ENCODE data around the gene TTC7B. TPM values are rescaled to one million over a fixed set of nuclear protein-coding genes. Genes with fewer than 3 reads are reported as not detected.

The TTC7B gene
- polyA plus RNA-seq, 1 donor (not counting 4 experiments of a cell fraction or from before 2014, with no cell fraction given) = 21.4 TPM

DNA sequence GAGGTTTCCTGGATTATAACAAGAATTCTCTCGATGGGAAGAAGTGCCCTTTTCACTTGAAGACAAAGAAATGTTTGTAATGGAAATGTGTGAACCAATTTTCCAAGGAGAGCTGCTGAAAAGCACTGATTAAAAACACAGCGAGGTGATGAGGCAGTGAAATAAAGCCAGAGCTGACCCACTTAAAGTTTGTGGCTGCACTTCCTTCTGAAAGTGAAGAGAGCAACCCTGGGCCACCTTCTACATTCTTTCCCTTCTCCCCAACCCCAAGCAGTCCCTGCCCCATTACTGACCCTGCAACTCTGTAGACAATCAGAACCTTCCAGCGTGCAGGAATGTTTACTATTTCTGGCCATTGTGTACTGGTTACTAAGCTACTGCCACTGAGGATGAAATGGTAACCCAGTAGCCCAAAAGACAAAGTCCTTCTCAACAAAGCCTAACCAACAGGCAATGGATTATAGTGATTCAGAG is 173.9 kb downstream of the TTC7B start:
- Histone ChIP-seq H3K4me3 (ENCODE audit: control insufficient read depth in 2 of 3, extremely low read depth in 1 of 3, insufficient read depth in 2 of 3, low read depth in 1 of 3, low read length in 3 of 3) (no peak overlapping the region), H3K9me1 (ENCODE audit: control insufficient read depth, extremely low read depth, insufficient read depth, low read length) (no peaks in the 10 kb centered on the region), H3K27me3 (ENCODE audit: control insufficient read depth, extremely low read depth, insufficient read depth, low read length) (no peaks in the 10 kb centered on the region), H4K20me1 (ENCODE audit: control insufficient read depth, extremely low read depth, insufficient read depth, low read length) (no peaks in the 10 kb centered on the region), H3K27ac (ENCODE audit: control insufficient read depth, insufficient read depth, low read length) (no peak overlapping the region), H3K9ac (ENCODE audit: control insufficient read depth, extremely low read depth, insufficient read depth, low read length) (no peak overlapping the region), H3K79me2 (ENCODE audit: control insufficient read depth, insufficient read depth, low read length) (no peaks in the 10 kb centered on the region), H2AFZ (ENCODE audit: control insufficient read depth, low read length) (no peak overlapping the region), H3K4me2 (ENCODE audit: control insufficient read depth, extremely low read depth, insufficient read depth, low read depth, low read length) (no peak overlapping the region), H3K4me1 (ENCODE audit: control insufficient read depth, extremely low read depth, insufficient read depth, low read length) (peaks cover 9% of the 10 kb centered on the region), H3K36me3 (ENCODE audit: control insufficient read depth in 2 of 2, extremely low read depth in 1 of 2, insufficient read depth in 2 of 2, low read length in 2 of 2) (peaks cover 0 to 4% of the 10 kb centered on the region in 2 experiments), H3K9me3 (ENCODE audit: control insufficient read depth, low read depth, low read length) (no peaks in the 10 kb centered on the region)
- DNase-seq (ENCODE audit: low read depth, low spot score) = no peak
- FAIRE-seq = no peak
- dilution Hi-C loops (cut with MboI; ENCODE audit: extremely low pct_ligation_motif_present, low sequenced_read_pairs) = no loop called here
- no peak for TF ChIP-seq EZH2 (IDR thresholded peaks at IDR 0.05; ENCODE audit: low read length)
- TF ChIP-seq, protein P1, sequence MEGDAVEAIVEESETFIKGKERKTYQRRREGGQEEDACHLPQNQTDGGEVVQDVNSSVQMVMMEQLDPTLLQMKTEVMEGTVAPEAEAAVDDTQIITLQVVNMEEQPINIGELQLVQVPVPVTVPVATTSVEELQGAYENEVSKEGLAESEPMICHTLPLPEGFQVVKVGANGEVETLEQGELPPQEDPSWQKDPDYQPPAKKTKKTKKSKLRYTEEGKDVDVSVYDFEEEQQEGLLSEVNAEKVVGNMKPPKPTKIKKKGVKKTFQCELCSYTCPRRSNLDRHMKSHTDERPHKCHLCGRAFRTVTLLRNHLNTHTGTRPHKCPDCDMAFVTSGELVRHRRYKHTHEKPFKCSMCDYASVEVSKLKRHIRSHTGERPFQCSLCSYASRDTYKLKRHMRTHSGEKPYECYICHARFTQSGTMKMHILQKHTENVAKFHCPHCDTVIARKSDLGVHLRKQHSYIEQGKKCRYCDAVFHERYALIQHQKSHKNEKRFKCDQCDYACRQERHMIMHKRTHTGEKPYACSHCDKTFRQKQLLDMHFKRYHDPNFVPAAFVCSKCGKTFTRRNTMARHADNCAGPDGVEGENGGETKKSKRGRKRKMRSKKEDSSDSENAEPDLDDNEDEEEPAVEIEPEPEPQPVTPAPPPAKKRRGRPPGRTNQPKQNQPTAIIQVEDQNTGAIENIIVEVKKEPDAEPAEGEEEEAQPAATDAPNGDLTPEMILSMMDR (optimal IDR thresholded peaks at IDR 0.05 in 1 of 3, IDR thresholded peaks at IDR 0.05 in 1 of 3, conservative IDR thresholded peaks at IDR 0.05 in 1 of 3; ENCODE audit: extremely low read depth in 1 of 3, insufficient read depth in 2 of 3, low read length in 3 of 3) = no peak

DNA sequence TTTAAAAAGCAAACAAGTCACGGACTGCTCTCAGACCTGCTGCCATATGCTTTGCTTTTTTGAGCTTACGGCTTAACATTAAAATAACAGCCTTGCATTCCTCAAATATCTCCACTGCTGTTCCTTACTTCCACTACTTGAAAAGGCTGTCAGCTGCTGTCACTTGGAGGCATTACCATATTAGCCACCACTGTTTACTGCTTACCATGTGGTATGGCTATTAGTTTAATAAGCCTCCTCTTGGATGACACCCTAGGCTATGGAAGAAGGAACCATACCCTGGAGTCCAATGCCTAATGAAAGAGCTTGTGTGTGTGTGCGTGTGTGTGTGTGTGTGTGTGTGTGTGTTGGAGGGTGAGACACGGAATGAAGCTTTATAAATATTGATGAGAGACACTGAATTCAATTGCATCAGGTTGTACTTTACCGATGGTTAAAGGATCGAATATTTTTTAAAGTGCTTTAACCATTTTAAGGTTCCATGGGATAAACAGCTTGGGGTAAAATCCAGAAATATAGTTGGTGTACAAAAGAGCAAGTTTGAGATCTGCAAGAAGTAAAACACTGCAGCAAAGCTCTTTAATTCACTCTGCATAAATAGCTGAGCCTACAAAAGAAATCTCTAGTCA is 174.5 kb downstream of the TTC7B start:
- no peak overlapping the region for H2AFZ ChIP-seq (ENCODE audit: control insufficient read depth, low read length)
- no peaks in the 10 kb centered on the region for H3K9me3 ChIP-seq (ENCODE audit: control insufficient read depth, low read depth, low read length)
- no peak overlapping the region for H3K4me2 ChIP-seq (ENCODE audit: control insufficient read depth, extremely low read depth, insufficient read depth, low read depth, low read length)
- peaks cover 0 to 4% of the 10 kb centered on the region in 2 experiments for H3K36me3 ChIP-seq (ENCODE audit: control insufficient read depth in 2 of 2, extremely low read depth in 1 of 2, insufficient read depth in 2 of 2, low read length in 2 of 2)
- H3K27me3 ChIP-seq (ENCODE audit: control insufficient read depth, extremely low read depth, insufficient read depth, low read length) = no peaks in the 10 kb centered on the region
- no peak for FAIRE-seq
- no peak for TF ChIP-seq EZH2 (IDR thresholded peaks at IDR 0.05; ENCODE audit: low read length)
- TF ChIP-seq, protein P1 (optimal IDR thresholded peaks at IDR 0.05 in 1 of 3, IDR thresholded peaks at IDR 0.05 in 1 of 3, conservative IDR thresholded peaks at IDR 0.05 in 1 of 3; ENCODE audit: extremely low read depth in 1 of 3, insufficient read depth in 2 of 3, low read length in 3 of 3) = no peak
- no peak for DNase-seq (ENCODE audit: low read depth, low spot score)
- H4K20me1 ChIP-seq (ENCODE audit: control insufficient read depth, extremely low read depth, insufficient read depth, low read length) = no peaks in the 10 kb centered on the region
- peaks cover 9% of the 10 kb centered on the region for H3K4me1 ChIP-seq (ENCODE audit: control insufficient read depth, extremely low read depth, insufficient read depth, low read length)
- H3K27ac ChIP-seq (ENCODE audit: control insufficient read depth, insufficient read depth, low read length) = no peak overlapping the region
- dilution Hi-C loops (cut with MboI; ENCODE audit: extremely low pct_ligation_motif_present, low sequenced_read_pairs) = no loop called here
- H3K4me3 ChIP-seq (ENCODE audit: control insufficient read depth in 2 of 3, extremely low read depth in 1 of 3, insufficient read depth in 2 of 3, low read depth in 1 of 3, low read length in 3 of 3) = no peak overlapping the region
- no peaks in the 10 kb centered on the region for H3K79me2 ChIP-seq (ENCODE audit: control insufficient read depth, insufficient read depth, low read length)
- H3K9ac ChIP-seq (ENCODE audit: control insufficient read depth, extremely low read depth, insufficient read depth, low read length) = no peak overlapping the region
- no peaks in the 10 kb centered on the region for H3K9me1 ChIP-seq (ENCODE audit: control insufficient read depth, extremely low read depth, insufficient read depth, low read length)

Data from keratinocyte (primary cell).